ENCODE results near the gene KLHL30. TPM values are rescaled to one million over a fixed set of nuclear protein-coding genes. Genes with fewer than 3 reads are reported as not detected.
A peak's percentile ranks its signal among the peaks of the same experiment; 100 is the strongest.
"Not testable (repeated sequence)": the region's sequence is repeated elsewhere in the genome, so short reads cannot be mapped to it uniquely, and the experiment has no call there.

The KLHL30 gene
- total RNA-seq, 2 experiments from 2014 or later: not detected

- Mint-ChIP-seq H3K27ac (no peak overlapping the region), H3K36me3 (ENCODE audit: low read depth) (no peaks in the 10 kb centered on the region), H3K4me1 (ENCODE audit: low read depth) (peaks cover 10% of the 10 kb centered on the region), H3K4me3 (no peak overlapping the region), H3K27me3 (ENCODE audit: low read depth) (no peaks in the 10 kb centered on the region), H3K9me3 (no peaks in the 10 kb centered on the region)
- intact Hi-C loops (cut with micrococcal nuclease): loop anchor here (2.0 kb wide), 1 partner anchor 247 kb away; the partner anchor contains the start of gene RAMP1
- no peak for DNase-seq
- CTCF ChIA-PET: no interaction called here
These were observed 32.7 kb upstream of the KLHL30 start for GRCh38 chr2:238105506-238106338.

GRCh38 chr2:238106339-238106697, 32.1 kb upstream of the KLHL30 start:
- Mint-ChIP-seq H3K27me3 (ENCODE audit: low read depth) (no peaks in the 10 kb centered on the region), H3K9me3 (no peaks in the 10 kb centered on the region), H3K27ac (no peak overlapping the region), H3K36me3 (ENCODE audit: low read depth) (no peaks in the 10 kb centered on the region), H3K4me1 (ENCODE audit: low read depth) (peaks cover 10% of the 10 kb centered on the region), H3K4me3 (no peak overlapping the region)
- no peak for DNase-seq
- CTCF ChIA-PET: no interaction called here
- intact Hi-C loops (cut with micrococcal nuclease): loop anchor here (2.0 kb wide), 1 partner anchor 248 kb away; the partner anchor contains the start of gene RAMP1

GRCh38 chr2:238106698-238107524, 31.6 kb upstream of the KLHL30 start:
- Mint-ChIP-seq H3K27me3 (ENCODE audit: low read depth) (no peaks in the 10 kb centered on the region), H3K9me3 (no peaks in the 10 kb centered on the region), H3K4me3 (no peak overlapping the region), H3K4me1 (ENCODE audit: low read depth) (peaks cover 10% of the 10 kb centered on the region), H3K36me3 (ENCODE audit: low read depth) (no peaks in the 10 kb centered on the region), H3K27ac (no peak overlapping the region)
- CTCF ChIA-PET: no interaction called here
- intact Hi-C loops (cut with micrococcal nuclease): loop anchor here (1.0 to 2.0 kb wide), 2 partner anchors 139 to 248 kb away; partner anchors contain the start of gene RAMP1
- peak; percentile 44 for DNase-seq

GRCh38 chr2:238107525-238108422, 30.7 kb upstream of the KLHL30 start:
- intact Hi-C loops (cut with micrococcal nuclease): loop anchor here (1.0 to 2.0 kb wide), 2 partner anchors 139 to 249 kb away; partner anchors contain the start of gene RAMP1
- no peak overlapping the region for H3K27ac Mint-ChIP-seq
- no peak overlapping the region for H3K4me3 Mint-ChIP-seq
- H3K4me1 Mint-ChIP-seq (ENCODE audit: low read depth): peaks cover 10% of the 10 kb centered on the region
- no peak for DNase-seq
- H3K27me3 Mint-ChIP-seq (ENCODE audit: low read depth): no peaks in the 10 kb centered on the region
- H3K9me3 Mint-ChIP-seq: peaks cover under 1% of the 10 kb centered on the region
- CTCF ChIA-PET: interaction anchor here (1.2 to 1.5 kb wide), 2 partner anchors 33 to 139 kb away, joined by 4 to 6 read pairs; no protein-coding TSS in a partner anchor
- H3K36me3 Mint-ChIP-seq (ENCODE audit: low read depth): no peaks in the 10 kb centered on the region

- H3K36me3 Mint-ChIP-seq (ENCODE audit: low read depth): no peaks in the 10 kb centered on the region
- DNase-seq: peak; percentile 56
- CTCF ChIA-PET: interaction anchor here (1.2 to 1.5 kb wide), 3 partner anchors 32 to 155 kb away, joined by 3 to 6 read pairs (median 4); no protein-coding TSS in a partner anchor
These were observed 29.9 kb upstream of the KLHL30 start for GRCh38 chr2:238108423-238109183.

GRCh38 chr2:238113611-238114010, 24.9 kb upstream of the KLHL30 start:
- Mint-ChIP-seq H3K4me1 (ENCODE audit: low read depth) (peaks cover 7% of the 10 kb centered on the region), H3K4me3 (no peak overlapping the region), H3K27me3 (ENCODE audit: low read depth) (peaks cover 3% of the 10 kb centered on the region), H3K27ac (no peak overlapping the region), H3K9me3 (peaks cover 4% of the 10 kb centered on the region), H3K36me3 (ENCODE audit: low read depth) (no peaks in the 10 kb centered on the region)
- no peak for DNase-seq
- intact Hi-C loops (cut with micrococcal nuclease): no loop called here
- CTCF ChIA-PET: no interaction called here

More at GRCh38 chr2:238108423-238109183, 29.9 kb upstream of the KLHL30 start:
- intact Hi-C loops (cut with micrococcal nuclease): no loop called here
- no peak overlapping the region for H3K4me3 Mint-ChIP-seq
- no peaks in the 10 kb centered on the region for H3K27me3 Mint-ChIP-seq (ENCODE audit: low read depth)
- H3K27ac Mint-ChIP-seq: no peak overlapping the region
- peaks cover 10% of the 10 kb centered on the region for H3K4me1 Mint-ChIP-seq (ENCODE audit: low read depth)
- peaks cover 4% of the 10 kb centered on the region for H3K9me3 Mint-ChIP-seq

GRCh38 chr2:238114331-238114841, 24.1 kb upstream of the KLHL30 start:
- intact Hi-C loops (cut with micrococcal nuclease): no loop called here

GRCh38 chr2:238114851-238115660, 23.4 kb upstream of the KLHL30 start:
- Mint-ChIP-seq H3K4me3 (no peak overlapping the region), H3K9me3 (peaks cover 4% of the 10 kb centered on the region), H3K4me1 (ENCODE audit: low read depth) (no peaks in the 10 kb centered on the region), H3K36me3 (ENCODE audit: low read depth) (no peaks in the 10 kb centered on the region), H3K27ac (no peak overlapping the region), H3K27me3 (ENCODE audit: low read depth) (peaks cover 9% of the 10 kb centered on the region)
- CTCF ChIA-PET: interaction anchor here (0.5 kb wide), 1 partner anchor 148 kb away, joined by 3 read pairs; no protein-coding TSS in a partner anchor
- no peak for DNase-seq
- intact Hi-C loops (cut with micrococcal nuclease): no loop called here

More at GRCh38 chr2:238114331-238114841, 24.1 kb upstream of the KLHL30 start:
- CTCF ChIA-PET: interaction anchor here (0.5 kb wide), 1 partner anchor 149 kb away, joined by 3 read pairs; no protein-coding TSS in a partner anchor
- Mint-ChIP-seq H3K36me3 (ENCODE audit: low read depth) (no peaks in the 10 kb centered on the region), H3K4me3 (no peak overlapping the region), H3K27me3 (ENCODE audit: low read depth) (peaks cover 7% of the 10 kb centered on the region), H3K9me3 (peaks cover 4% of the 10 kb centered on the region), H3K4me1 (ENCODE audit: low read depth) (no peaks in the 10 kb centered on the region), H3K27ac (no peak overlapping the region)
- DNase-seq: no peak

GRCh38 chr2:238115709-238116108, 22.8 kb upstream of the KLHL30 start:
- H3K4me3 Mint-ChIP-seq; H3K36me3 Mint-ChIP-seq (ENCODE audit: low read depth); DNase-seq; intact Hi-C loops (cut with micrococcal nuclease); H3K27ac Mint-ChIP-seq; H3K27me3 Mint-ChIP-seq (ENCODE audit: low read depth); H3K9me3 Mint-ChIP-seq; H3K4me1 Mint-ChIP-seq (ENCODE audit: low read depth): not testable (repeated sequence)
- CTCF ChIA-PET: interaction anchor here (0.6 kb wide), 1 partner anchor 144 kb away, joined by 5 read pairs; no protein-coding TSS in a partner anchor

Data from activated naive CD4-positive, alpha-beta T cell treated with anti-CD3 and anti-CD28 coated beads for 36 hours (primary cell).